Measurements from ENCODE around the gene IQCC.

DNA sequence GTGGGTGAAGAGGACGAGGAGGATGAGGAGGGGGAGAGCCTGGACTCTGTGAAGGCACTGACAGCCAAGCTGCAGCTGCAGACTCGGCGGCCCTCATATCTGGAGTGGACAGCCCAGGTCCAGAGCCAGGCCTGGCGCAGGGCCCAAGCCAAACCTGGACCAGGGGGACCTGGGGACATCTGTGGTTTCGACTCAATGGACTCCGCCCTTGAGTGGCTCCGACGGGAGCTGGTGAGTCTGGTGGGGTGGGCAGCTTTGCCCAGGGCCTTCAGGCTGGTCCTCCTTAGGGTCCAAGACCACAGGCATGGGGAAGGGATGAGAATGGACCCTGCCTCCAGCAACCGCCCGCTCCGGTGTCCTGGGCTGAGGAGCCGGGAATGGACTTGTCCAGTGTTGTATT, 42.0 kb downstream of the IQCC start:
- no peak for TF ChIP-seq CTCF (IDR thresholded peaks at IDR 0.05)
- TF ChIP-seq POLR2AphosphoS5 (IDR thresholded peaks at IDR 0.05), result no peak
- no peak for TF ChIP-seq POLR2A (IDR thresholded peaks at IDR 0.05)
- no peak for TF ChIP-seq EP300 (IDR thresholded peaks at IDR 0.05)
